GM12864 (cell line): ENCODE measurements around the gene DCAF12L2.
"Not testable (repeated sequence)": the region's sequence is repeated elsewhere in the genome, so short reads cannot be mapped to it uniquely, and the experiment has no call there.

Source experiments
- DNase-seq: peaks from one replicate; pipeline ENCODE4 v3.0.0-alpha.2; 2011; ENCODE audit warnings: low read depth
- H3K4me3 ChIP-seq: 2 replicates; pipeline ENCODE4 v1.5.1; 2011; ENCODE audit warnings: mild to moderate bottlenecking, low read depth, low read length, control low read depth
- CTCF ChIP-seq: IDR thresholded peaks from 2 replicates; pipeline ENCODE4 v1.5.1; 2011; ENCODE audit warnings: low read depth, mild to moderate bottlenecking, moderate library complexity, low read length, control low read depth, inconsistent platforms; ENCODE audit errors: missing control alignments

DCAF12L2 gene

DNA sequence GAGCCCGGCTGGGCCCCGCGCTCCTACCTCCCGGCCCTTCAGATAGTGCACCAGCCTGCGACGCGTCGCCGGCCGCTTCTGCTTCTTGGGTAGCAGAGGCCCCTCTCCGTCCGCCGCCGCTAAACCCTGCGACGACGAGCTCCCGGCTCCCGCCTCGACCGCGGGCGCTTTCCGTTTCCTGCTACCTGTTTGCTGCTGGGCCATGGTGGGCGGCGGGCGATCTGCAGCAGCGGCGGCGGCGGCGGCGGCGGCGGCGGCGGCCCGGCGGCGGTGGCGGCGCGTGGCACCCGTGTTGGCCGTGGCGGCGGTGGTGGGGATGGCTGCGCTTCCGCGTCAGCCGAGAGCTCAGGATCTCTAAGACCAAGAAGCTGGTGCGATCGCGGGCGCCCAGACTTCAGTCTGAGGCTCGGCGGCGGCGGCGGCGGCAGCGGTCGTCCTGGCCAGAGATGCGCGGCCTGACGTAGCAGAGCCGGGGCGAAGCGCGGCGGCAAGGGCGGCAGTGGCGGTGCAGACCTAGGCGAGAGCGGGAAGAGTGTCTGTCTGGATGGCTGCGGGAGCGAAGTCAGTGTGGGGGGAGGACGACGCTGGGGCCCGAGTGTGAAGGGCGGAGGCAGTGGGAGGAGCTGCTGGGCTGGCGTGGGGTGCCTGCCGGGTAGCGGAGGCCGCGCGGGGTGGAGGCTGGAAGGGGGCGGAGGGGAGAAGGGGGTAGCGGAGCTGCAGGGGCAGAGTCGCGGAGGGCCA lies at the start of gene DCAF12L2:
Gene DCAF12L2, minus strand, starts transcription at position 569 of the 741 bp plus-strand sequence. Its CDS starts 365 bp downstream, at position 204.
- no peak for DNase-seq
- TF ChIP-seq CTCF: no peak
- no peak within 1 kb of the TSS for H3K4me3 ChIP-seq

DNA sequence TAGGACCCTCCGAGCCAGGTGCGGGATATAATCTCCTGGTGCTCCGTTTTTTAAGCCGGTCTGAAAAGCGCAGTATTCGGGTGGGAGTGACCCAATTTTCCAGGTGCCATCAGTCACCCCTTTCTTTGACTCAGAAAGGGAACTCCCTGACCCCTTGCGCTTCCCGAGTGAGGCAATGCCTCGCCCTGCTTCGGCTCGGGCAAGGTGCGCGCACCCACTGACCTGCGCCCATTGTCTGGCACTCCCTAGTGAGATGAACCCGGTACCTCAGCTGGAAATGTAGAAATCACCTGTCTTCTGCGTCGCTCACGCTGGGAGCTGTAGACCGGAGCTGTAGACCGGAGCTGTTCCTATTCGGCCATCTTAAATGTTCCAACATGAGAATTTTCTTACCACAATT lies 24.8 kb upstream of the DCAF12L2 start:
- H3K4me3 ChIP-seq, DNase-seq: not testable (repeated sequence)

- H3K4me3 ChIP-seq: no peak overlapping the region
- no peak for DNase-seq
- TF ChIP-seq CTCF: no peak
Observed at GRCh38 chrX:126177133-126177840, 11.2 kb upstream of the DCAF12L2 start.

DNA sequence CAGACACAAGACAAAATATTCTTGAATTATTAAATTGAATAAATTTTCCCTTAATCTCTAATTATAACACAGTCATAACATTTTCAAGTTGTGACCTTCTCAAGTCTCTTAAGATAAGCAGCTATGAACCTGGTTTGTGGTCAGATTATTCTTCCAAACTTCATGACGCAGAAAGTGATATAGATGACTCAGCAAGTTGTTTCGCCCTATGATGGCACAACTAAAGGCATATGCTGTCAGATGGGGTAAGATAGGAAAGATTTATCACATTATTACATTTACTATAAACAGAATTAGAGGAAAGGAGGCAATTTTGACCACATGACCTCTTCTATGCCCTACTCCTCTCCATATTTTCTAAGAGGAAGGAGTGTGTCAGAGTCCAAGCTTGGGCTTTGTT lies 4.6 kb upstream of the DCAF12L2 start:
- no peak for DNase-seq
- no peak for TF ChIP-seq CTCF
- H3K4me3 ChIP-seq: no peak overlapping the region

GRCh38 chrX:126167560-126167959 lies 1.5 kb upstream of the DCAF12L2 start:
- DNase-seq: no peak
- no peak overlapping the region for H3K4me3 ChIP-seq
- TF ChIP-seq CTCF: no peak

DNA sequence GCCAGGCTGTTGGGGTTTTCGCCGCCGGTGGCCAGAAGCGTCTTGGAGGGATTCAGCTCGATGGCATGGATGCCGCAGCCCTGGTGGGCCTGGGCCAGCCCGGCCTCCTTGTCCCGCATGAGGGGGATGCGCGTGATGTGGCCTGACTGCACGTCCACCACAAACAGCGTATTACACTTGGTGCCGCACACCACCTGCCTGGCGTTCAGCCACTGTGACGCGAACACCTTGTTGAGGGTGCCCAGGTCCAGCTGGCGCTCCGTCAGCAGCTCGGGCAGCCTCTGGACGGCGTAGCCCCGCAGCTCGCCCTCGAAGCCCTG lies 728 bp downstream of the DCAF12L2 start:
- H3K4me3 ChIP-seq: no peak overlapping the region
- TF ChIP-seq CTCF: no peak
- no peak for DNase-seq

DNA sequence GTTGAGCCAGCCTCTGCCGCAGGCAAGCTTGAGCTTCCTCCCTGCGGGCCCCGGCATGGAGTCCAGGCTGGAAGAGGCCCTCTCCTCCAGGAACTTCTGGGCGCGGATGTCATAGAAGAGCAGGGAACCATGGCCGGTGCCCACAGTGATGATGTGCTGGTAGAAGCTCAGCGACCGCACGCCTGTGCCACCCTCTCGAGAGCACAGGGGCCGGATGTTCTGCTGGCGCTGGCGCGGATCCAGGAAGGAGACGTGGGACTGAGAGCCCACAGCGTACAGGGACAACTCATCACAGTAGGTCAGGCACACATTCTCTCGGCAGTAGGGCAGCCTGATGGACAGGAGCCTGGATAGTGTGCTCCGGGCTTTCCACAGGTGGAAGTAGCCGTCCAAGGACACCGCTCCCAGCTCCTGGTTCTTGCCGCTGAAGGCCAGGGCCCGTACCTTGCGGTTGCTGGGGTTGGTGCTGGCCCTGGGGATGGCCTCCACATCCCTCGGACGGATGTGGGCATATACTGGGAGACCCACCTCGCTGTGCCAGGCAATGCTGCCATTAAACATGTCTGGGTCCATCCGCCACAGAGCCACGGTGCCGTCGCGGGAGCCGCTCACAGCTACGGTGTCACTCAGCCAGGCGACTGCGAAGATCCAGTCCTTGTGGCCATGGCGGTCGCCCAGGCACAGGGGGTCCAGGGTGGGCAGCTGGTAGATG lies 1.2 kb downstream of the DCAF12L2 start:
- no peak overlapping the region for H3K4me3 ChIP-seq
- no peak for TF ChIP-seq CTCF
- no peak for DNase-seq
